Brain pericyte (primary cell): ENCODE data around the gene PTPN14.

Experiments used
- DNase-seq: peaks from one replicate; pipeline ENCODE4 v3.0.0-alpha.2; 2012; ENCODE audit warnings: low read depth, low spot score

PTPN14 gene

DNA sequence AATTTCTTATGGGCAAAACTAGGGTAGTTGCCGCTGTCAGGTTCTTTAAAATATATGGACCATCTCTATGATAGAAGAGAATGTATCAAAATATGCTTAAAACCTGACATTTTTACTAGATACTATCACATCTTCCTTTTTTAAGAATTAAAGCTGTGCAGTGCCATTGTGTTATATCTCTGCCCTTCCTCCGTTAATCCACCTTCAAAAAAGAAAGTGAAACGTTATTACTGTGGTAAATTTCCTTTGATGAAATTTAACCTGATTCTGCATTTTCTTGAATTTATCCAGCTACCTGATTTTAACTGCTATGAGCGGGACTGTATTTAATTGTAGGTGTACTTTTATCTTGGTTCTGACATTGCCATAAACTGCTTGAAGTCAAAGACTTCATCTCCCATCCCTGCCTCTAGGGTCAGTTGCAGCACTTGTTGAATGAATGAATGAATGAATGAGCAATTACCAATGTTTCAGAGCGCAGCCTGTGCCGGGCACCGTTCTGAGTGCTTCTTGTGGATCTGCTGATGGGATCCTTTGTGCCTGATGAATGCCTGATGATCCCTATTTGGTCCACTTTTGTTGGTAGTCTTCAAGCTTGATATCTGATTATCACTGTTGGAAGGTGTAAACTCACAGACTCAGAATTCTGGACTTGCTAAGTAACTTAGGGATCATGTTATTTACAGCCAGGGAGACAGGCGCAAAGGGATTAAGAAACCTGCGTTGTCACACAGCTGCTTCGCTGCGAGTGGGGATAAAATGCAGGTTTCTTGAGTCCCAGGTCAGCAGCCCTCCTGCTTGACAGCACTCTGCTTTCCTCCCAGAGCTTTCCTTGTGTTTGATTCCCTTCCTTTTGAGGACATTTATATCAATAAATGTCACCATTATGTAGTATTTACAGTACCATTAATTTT is 240.4 kb downstream of the PTPN14 start:
- no peak for DNase-seq

- DNase-seq, result no peak
Measured at GRCh38 chr1:214310010-214310409, 241.4 kb downstream of the PTPN14 start.

GRCh38 chr1:214306269-214306668 is 245.1 kb downstream of the PTPN14 start:
- DNase-seq, result no peak

DNA sequence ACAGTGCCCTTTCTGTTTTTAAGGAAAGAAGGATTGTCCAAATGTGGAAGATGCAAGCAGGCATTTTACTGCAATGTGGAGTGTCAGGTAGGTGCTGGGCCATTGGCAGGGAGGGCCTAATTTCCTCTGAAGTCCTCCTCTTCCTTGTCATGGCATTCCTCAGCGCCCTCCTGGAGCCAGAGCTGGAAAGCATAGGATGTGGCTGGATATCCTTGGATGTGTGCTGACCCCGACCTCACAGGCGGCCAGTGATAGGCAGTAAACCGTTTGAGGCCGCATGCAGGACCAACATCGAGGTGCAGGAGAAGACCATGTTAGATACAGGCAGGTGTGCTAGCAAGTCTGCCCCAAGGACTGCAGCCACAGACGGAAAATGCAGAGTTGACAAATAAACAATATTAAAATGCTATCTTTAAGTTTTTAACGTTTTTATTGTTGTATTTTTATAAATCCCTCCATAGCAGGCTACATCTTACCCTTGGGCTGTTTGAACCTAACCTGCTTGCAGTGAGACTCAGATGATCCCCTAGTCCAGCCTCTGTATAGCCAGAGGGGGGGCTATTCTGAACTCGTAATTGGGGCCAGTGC is 246.1 kb downstream of the PTPN14 start:
- DNase-seq, result no peak

DNA sequence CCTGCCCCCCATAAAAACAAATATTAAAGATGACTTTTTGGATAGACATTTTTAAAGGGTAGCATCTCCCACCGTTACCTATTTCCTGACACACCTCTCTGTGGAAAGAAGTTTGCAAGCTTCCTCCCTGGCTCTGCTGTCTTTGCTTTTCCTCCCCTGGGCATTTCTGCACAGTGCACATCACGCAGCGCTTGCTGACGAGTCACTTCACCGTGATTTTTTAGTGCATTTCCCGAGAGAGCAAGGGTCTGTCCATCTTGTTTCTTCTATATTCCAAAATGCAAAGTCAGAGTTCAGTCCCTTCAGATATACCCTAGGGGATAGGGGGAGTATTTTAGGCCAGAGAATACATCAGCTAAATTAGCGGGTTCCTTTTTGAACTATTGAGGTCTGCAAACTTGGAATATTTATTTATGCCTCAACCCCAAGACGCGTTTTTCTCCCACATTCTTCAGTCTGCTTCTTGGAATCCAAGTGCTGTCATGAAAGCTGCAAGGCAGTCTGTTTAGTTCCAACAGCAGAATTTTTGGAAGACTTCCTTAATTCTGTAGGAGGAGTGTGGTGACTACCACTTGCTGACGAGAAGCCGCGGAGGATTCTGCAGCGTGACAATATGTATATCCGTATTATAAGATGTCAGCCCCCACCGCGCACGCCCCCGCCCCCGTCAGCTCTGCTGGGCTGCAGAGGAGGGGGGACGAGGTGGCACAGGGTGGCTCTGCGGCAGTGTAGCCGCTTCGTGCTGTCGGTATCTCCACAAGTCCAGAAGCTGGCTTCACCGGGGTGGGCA is 248.1 kb downstream of the PTPN14 start:
- no peak for DNase-seq

DNA sequence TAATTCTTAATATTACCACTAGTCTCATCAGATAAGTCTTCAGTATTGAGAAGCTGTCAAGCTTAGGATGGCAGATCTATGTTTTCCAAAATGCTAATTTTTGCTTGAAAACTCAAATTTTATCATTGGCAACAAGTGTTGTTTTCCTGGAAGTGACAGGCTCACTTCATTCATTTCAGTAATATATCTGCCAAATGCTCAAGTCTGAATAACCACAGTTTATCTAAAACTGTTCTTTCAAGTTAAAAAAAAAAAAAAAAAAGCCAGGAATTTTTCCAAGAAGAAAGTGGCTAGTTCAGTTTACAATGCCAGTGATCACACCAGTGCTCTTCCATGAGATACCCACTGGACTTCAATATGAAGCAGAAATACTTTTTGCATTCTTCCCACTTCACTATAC is 249.9 kb downstream of the PTPN14 start:
- DNase-seq, result no peak

DNA sequence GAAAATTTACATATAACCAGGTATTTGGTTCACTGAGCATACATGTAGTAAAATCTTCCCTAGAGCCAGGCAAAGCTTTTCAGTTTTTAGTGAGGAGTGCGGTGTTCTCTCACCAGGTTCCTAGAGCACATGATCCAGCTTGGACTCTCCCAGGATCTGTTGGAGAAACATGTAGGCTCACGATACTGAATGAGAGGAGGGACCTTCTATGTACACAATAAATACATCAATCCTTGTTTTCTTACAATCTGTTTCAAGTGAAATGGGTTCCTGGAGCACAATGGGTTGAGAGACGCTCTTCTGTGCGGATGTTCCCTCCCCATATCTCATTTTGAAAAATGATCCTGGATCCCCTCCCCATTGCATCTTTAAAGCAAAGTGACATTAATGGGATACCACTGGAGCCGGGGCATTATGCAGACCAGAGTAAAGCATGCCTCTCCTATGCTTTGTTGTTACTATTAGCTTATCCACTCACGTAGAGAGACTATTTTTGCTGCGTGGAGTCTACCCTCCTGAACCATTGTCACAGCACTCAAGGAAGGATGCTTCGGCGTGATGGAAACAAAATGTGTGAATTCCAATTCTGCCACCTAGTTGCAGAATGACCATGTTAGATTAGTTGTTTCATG is 251.1 kb downstream of the PTPN14 start:
- no peak for DNase-seq
